Endothelial cell (in vitro differentiated cells): ENCODE measurements around the gene PDCD4. TPM values are rescaled to one million over a fixed set of nuclear protein-coding genes. Genes with fewer than 3 reads are reported as not detected.

ENCODE experiments used
- DNase-seq: peaks from one replicate; pipeline ENCODE4 v3.0.0; 2021; ENCODE audit warnings: low spot score
- H3K27ac Mint-ChIP-seq: one replicate; pipeline ENCODE4 v1.8.0; 2021; ENCODE audit warnings: mixed read lengths, inconsistent platforms; ENCODE audit not compliant: unreplicated experiment
- H3K27me3 Mint-ChIP-seq: one replicate; pipeline ENCODE4 v1.8.0; 2021; ENCODE audit warnings: mild to moderate bottlenecking, moderate library complexity, mixed read lengths, inconsistent platforms; ENCODE audit not compliant: unreplicated experiment
- H3K36me3 Mint-ChIP-seq: one replicate; pipeline ENCODE4 v1.8.0; 2021; ENCODE audit warnings: mild to moderate bottlenecking, low read depth, mixed read lengths, inconsistent platforms; ENCODE audit not compliant: unreplicated experiment
- H3K4me1 Mint-ChIP-seq: one replicate; pipeline ENCODE4 v1.8.0; 2021; ENCODE audit warnings: mild to moderate bottlenecking, mixed read lengths, inconsistent platforms; ENCODE audit not compliant: unreplicated experiment
- H3K4me3 Mint-ChIP-seq: one replicate; pipeline ENCODE4 v1.8.0; 2021; ENCODE audit warnings: mild to moderate bottlenecking, mixed read lengths, inconsistent platforms; ENCODE audit not compliant: unreplicated experiment
- H3K9me3 Mint-ChIP-seq: one replicate; pipeline ENCODE4 v1.8.0; 2021; ENCODE audit warnings: mixed read lengths, inconsistent platforms; ENCODE audit not compliant: unreplicated experiment
- CTCF ChIP-seq: fragments of 200-600 bp; sonication (generic); IDR thresholded peaks from one replicate; pipeline ENCODE4 v1.5.0; 2021; ENCODE audit warnings: antibody characterized with exemption; ENCODE audit not compliant: unreplicated experiment
- total RNA-seq: library from RNA; stranded (reverse); fragmentation: NEBNext Ultra II Directional; extraction: Animal tissue kit (Norgen Biotek cat#: 25700); gene quantifications from one replicate; pipeline ENCODE4 v1.2.1, GENCODE V29; 2021; ENCODE audit not compliant: unreplicated experiment

PDCD4 gene
- total RNA-seq, 1 donor from 2014 or later: 50.4 TPM

GRCh38 chr10:110867807-110868465, 3.8 kb upstream of the PDCD4 start:
- Mint-ChIP-seq H3K27ac (peak overlapping the region; percentile 76), H3K9me3 (no peaks in the 10 kb centered on the region), H3K4me1 (peaks cover 47% of the 10 kb centered on the region), H3K36me3 (peaks cover 16% of the 10 kb centered on the region), H3K27me3 (peaks cover 20% of the 10 kb centered on the region), H3K4me3 (no peak overlapping the region)
- DNase-seq: no peak
- no peak for TF ChIP-seq CTCF

DNA sequence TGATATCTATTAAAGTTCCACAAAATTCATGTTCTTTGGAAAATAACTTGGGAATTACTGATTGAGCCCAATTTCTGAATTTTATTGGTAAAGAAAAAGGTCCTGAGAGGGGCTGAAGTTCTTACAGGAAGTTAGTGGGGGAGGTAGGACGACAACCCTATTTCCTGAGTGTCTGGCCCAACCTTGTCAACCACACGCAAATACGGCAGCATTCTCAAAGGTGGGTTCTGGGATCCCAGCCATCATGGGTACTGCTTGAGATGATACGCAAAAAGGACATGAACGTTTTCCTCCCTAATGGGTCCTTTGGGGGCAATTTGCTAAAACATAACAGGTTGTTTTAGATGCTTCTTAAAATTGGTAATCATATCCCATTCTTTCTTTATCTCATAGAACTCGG, 2.7 kb upstream of the PDCD4 start:
- H3K27me3 Mint-ChIP-seq: peaks cover 22% of the 10 kb centered on the region
- no peak for DNase-seq
- H3K36me3 Mint-ChIP-seq: peaks cover 16% of the 10 kb centered on the region
- no peaks in the 10 kb centered on the region for H3K9me3 Mint-ChIP-seq
- H3K4me1 Mint-ChIP-seq: peaks cover 52% of the 10 kb centered on the region
- no peak overlapping the region for H3K4me3 Mint-ChIP-seq
- peak overlapping the region; percentile 48 for H3K27ac Mint-ChIP-seq
- TF ChIP-seq CTCF: no peak

- no peak for TF ChIP-seq CTCF
- DNase-seq: no peak
- Mint-ChIP-seq H3K27me3 (peaks cover 22% of the 10 kb centered on the region), H3K27ac (peak overlapping the region; percentile 81), H3K4me3 (peak overlapping the region; percentile 94), H3K9me3 (no peaks in the 10 kb centered on the region), H3K36me3 (peaks cover 16% of the 10 kb centered on the region), H3K4me1 (peaks cover 44% of the 10 kb centered on the region)
These were observed 868 bp upstream of the PDCD4 start for GRCh38 chr10:110870823-110871297.

DNA sequence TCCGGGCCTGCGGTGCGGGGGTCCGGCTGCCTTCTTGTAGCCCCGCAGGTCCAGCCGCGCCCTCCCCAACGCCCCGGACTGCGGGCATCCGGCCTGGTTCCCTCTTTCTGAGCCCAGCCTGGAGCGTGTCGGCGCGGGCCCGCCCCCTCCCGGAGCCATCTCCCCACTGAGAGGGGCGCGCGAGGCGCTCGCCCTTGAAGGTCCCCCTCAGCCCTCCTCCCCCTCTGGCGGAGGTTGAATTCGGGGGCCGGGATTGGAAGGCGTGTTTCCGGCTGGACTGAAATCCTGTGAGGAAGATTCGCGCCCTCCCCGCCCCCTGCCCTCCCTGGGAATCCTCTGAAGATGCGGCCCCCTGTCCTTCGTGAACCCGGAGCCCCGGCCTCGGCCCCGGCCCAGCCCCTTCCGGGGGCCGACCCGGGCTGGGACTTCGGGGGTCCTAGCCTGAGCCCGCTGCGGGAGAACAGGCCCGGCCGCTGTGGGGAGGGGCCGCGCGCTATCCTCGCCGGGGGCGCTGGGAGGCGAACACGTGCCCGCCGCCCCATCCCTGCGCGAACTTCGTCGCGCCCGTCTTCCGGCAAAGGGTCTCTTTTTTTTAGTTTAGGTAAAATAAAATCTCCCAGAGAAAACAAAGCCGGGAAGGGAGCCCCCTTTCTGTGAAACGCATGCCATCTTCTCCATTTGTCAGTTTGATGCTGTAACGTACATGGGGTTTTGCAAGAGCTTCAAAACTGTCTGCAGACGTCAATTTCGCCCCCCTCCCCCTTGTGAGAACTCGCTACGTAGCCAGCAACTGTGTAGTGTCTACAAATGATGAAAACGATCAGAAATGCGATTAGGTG, 636 bp downstream of the PDCD4 start:
- Mint-ChIP-seq H3K36me3 (peaks cover 16% of the 10 kb centered on the region), H3K4me3 (peak overlapping the region; percentile 94), H3K27ac (peak overlapping the region; percentile 94), H3K27me3 (peaks cover 22% of the 10 kb centered on the region), H3K4me1 (peaks cover 43% of the 10 kb centered on the region), H3K9me3 (no peaks in the 10 kb centered on the region)
- DNase-seq: peak; percentile 85
- no peak for TF ChIP-seq CTCF
